Glutamatergic neuron (in vitro differentiated cells): ENCODE data around the gene NLRP1. TPM values are rescaled to one million over a fixed set of nuclear protein-coding genes. Genes with fewer than 3 reads are reported as not detected.

Source experiments
- DNase-seq: peaks from one replicate; pipeline ENCODE4 v3.0.0; 2022
- H3K27ac Mint-ChIP-seq: one replicate; pipeline ENCODE4 v1.8.0; 2020; ENCODE audit warnings: mild to moderate bottlenecking, mixed read lengths, inconsistent platforms; ENCODE audit not compliant: unreplicated experiment
- H3K27me3 Mint-ChIP-seq: one replicate; pipeline ENCODE4 v1.8.0; 2020; ENCODE audit warnings: mild to moderate bottlenecking, moderate library complexity, mixed read lengths, inconsistent platforms; ENCODE audit not compliant: unreplicated experiment
- H3K36me3 Mint-ChIP-seq: one replicate; pipeline ENCODE4 v1.8.0; 2020; ENCODE audit warnings: mild to moderate bottlenecking, mixed read lengths, inconsistent platforms; ENCODE audit not compliant: unreplicated experiment
- H3K4me1 Mint-ChIP-seq: one replicate; pipeline ENCODE4 v1.8.0; 2020; ENCODE audit warnings: mild to moderate bottlenecking, low read depth, mixed read lengths, inconsistent platforms; ENCODE audit not compliant: unreplicated experiment
- H3K4me3 Mint-ChIP-seq: one replicate; pipeline ENCODE4 v1.8.0; 2020; ENCODE audit warnings: mild to moderate bottlenecking, mixed read lengths, inconsistent platforms; ENCODE audit not compliant: unreplicated experiment
- H3K9me3 Mint-ChIP-seq: one replicate; pipeline ENCODE4 v1.8.0; 2020; ENCODE audit warnings: mild to moderate bottlenecking, moderate library complexity, mixed read lengths, inconsistent platforms; ENCODE audit not compliant: unreplicated experiment
- total RNA-seq: library from RNA; stranded (reverse); fragmentation: NEBNext Ultra II Directional; extraction: Animal tissue kit (Norgen Biotek cat#: 25700); gene quantifications from one replicate; pipeline ENCODE4 v1.2.1, GENCODE V29; 2021; ENCODE audit not compliant: unreplicated experiment
- TF ChIP-seq, protein P1 (sequence below): fragments of 200-600 bp; sonication (generic); IDR thresholded peaks from one replicate; pipeline ENCODE4 v1.5.0; 2021; ENCODE audit not compliant: partially characterized antibody, unreplicated experiment

Gene NLRP1
- total RNA-seq, 1 donor from 2014 or later: 69.5 TPM

DNA sequence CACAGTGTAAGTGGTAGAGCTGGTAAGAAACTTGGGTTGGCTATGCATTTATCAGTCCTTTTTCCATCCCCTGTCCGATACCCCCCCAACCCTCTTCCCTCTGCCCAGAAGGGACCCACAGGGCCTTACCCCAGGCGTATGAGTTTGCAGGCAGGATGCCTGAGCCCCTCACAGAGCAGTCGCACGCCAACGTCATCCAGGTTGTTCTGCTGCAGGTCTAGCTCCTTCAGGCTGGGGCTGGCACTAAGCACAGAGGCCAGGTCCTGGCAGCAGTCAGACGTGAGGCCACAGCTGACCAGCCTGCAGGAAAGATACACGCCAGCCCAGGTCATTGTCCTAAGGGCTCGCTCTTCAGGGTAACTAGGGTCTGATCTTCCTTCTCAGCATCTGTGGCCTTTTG, 45.0 kb downstream of the NLRP1 start:
- Mint-ChIP-seq H3K9me3 (peaks cover 4% of the 10 kb centered on the region), H3K27ac (no peak overlapping the region)
- TF ChIP-seq, protein P1, sequence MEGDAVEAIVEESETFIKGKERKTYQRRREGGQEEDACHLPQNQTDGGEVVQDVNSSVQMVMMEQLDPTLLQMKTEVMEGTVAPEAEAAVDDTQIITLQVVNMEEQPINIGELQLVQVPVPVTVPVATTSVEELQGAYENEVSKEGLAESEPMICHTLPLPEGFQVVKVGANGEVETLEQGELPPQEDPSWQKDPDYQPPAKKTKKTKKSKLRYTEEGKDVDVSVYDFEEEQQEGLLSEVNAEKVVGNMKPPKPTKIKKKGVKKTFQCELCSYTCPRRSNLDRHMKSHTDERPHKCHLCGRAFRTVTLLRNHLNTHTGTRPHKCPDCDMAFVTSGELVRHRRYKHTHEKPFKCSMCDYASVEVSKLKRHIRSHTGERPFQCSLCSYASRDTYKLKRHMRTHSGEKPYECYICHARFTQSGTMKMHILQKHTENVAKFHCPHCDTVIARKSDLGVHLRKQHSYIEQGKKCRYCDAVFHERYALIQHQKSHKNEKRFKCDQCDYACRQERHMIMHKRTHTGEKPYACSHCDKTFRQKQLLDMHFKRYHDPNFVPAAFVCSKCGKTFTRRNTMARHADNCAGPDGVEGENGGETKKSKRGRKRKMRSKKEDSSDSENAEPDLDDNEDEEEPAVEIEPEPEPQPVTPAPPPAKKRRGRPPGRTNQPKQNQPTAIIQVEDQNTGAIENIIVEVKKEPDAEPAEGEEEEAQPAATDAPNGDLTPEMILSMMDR: no peak

DNA sequence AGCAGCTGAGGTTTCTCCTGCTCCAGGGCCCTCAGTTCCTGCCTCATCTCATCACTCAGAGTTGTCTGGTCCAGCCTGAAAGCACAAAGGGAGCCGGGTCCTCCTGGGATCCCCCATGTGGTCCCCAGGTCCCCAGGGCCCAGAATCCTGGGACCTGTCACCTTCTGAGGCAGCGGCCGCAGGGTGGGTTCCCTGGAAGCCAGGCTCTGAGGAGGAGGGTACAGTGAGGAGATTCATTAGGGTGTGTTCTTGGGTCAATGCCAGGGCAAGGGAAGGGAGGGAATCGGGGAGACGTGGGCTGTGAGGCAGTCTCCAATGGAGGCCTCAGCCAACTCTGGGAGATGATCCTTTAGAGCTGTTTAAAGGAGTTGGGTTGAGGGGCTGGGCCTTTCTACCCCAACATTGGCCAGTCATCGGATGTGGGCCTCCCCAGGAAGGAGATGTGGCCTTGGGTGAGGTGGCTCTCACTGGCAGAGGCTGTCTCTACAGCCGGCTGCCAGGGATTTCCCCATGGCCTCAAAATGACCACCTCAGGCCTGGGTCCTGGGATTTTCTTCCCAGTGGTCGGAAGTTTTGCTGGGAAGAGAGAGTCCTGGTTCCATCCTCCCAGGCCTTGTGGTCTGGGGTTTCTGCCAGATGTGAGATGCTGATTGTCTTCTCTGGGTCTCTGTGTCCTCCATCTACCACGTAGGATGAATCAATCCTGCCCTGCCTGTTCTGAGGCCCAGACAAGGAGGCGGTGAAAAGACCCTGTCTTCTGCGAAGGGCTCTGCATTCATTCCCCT, 47.3 kb downstream of the NLRP1 start:
- H3K4me1 Mint-ChIP-seq: no peaks in the 10 kb centered on the region
- H3K4me3 Mint-ChIP-seq: no peak overlapping the region
- peaks cover 7% of the 10 kb centered on the region for H3K27me3 Mint-ChIP-seq
- H3K27ac Mint-ChIP-seq: no peak overlapping the region
- H3K9me3 Mint-ChIP-seq: peaks cover 4% of the 10 kb centered on the region
- H3K36me3 Mint-ChIP-seq: no peaks in the 10 kb centered on the region
- TF ChIP-seq, protein P1: no peak
- no peak for DNase-seq

More for the DNA sequence above, 45.0 kb downstream of the NLRP1 start:
- no peak overlapping the region for H3K4me3 Mint-ChIP-seq
- no peaks in the 10 kb centered on the region for H3K4me1 Mint-ChIP-seq
- peaks cover 7% of the 10 kb centered on the region for H3K27me3 Mint-ChIP-seq
- no peak for DNase-seq
- peaks cover 6% of the 10 kb centered on the region for H3K36me3 Mint-ChIP-seq

DNA sequence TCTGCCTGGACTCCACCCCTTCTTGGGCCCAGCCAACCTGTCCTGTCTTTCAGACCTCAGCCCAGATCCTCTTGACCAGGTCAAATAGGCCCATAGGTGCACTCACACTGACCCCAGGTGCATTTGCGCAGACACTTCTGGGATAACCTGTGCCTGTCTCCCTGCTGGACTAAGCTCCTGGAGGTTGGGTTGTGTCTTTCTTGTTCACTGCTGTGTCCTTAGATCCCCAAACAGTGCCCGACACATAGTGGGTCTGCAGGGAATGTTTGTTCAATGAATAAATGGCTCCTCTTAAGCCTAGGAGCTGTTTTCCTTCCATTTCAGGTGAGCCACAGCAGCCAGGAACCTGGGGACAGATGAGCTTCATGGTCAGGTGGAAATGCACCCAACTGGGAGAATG, 48.9 kb downstream of the NLRP1 start:
- TF ChIP-seq, protein P1: no peak
- peaks cover 7% of the 10 kb centered on the region for H3K27me3 Mint-ChIP-seq
- H3K4me3 Mint-ChIP-seq: no peak overlapping the region
- no peak for DNase-seq
- H3K4me1 Mint-ChIP-seq: no peaks in the 10 kb centered on the region
- H3K27ac Mint-ChIP-seq: no peak overlapping the region
- H3K36me3 Mint-ChIP-seq: no peaks in the 10 kb centered on the region
- peaks cover 5% of the 10 kb centered on the region for H3K9me3 Mint-ChIP-seq

DNA sequence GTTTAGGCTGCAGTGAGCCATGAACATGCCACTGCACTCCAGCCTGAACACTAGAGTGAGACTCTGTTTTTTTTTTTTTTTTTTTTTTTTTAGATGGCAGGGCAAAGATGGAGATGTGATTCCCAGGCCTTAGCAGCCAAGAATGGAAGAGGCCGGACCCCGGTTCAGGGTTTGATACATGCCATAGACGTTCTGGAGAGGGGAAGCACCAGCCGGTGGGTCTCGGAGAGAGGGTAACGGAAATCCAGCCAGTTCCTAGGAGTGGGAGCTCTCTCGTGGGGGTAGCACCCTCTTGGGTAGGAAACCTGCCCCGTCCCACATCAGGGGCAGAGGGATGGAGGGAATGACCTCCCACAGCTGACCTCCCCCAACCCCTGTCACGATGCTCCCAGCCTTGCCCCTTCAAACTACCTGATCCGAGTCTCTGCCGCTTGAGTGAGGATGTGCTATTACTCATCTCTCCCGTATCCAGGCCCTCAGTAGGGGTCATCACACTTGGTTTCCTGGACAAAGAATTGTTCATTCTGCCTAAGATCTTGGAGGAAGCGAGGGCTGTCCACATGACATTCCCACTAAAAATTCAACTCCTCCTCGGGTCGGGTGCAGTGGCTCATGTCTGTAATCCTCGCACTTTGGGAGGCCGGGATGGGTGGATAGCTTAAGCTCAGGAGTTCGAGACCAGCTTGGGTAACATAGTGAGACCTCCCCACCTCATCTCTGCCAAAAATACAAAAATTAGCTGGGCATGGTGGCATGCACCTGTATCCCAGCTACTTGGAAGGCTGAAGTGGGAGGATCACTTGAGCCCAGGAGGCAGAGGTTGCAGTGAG, 50.6 kb downstream of the NLRP1 start:
- TF ChIP-seq, protein P1: no peak
- H3K27me3 Mint-ChIP-seq: peaks cover 7% of the 10 kb centered on the region
- H3K9me3 Mint-ChIP-seq: peaks cover 5% of the 10 kb centered on the region
- no peak overlapping the region for H3K4me3 Mint-ChIP-seq
- H3K36me3 Mint-ChIP-seq: no peaks in the 10 kb centered on the region
- H3K4me1 Mint-ChIP-seq: no peaks in the 10 kb centered on the region
- no peak overlapping the region for H3K27ac Mint-ChIP-seq
- DNase-seq: no peak

DNA sequence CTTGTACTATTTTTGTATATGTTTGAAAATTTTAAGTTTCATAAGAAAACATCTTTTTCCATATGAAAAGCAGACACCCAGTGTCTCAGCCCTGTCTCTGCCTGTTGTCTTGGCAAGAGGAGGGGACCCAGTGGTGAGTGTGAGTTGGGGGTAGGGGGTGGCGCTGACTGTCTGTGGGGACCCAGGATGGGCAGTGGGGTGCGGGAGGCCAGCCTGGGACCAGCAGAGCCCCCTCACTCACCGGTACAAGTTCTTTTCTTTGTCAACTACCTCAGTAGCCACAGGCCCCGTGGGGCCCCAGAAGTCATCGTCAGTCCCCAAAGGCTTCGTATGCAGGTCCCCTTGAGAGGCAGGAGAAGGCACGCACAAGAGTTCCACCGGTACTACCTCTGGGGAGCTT, 51.7 kb downstream of the NLRP1 start:
- peaks cover 5% of the 10 kb centered on the region for H3K4me1 Mint-ChIP-seq
- H3K36me3 Mint-ChIP-seq: no peaks in the 10 kb centered on the region
- TF ChIP-seq, protein P1: no peak
- peaks cover 8% of the 10 kb centered on the region for H3K27me3 Mint-ChIP-seq
- DNase-seq: no peak
- no peak overlapping the region for H3K27ac Mint-ChIP-seq
- H3K9me3 Mint-ChIP-seq: peaks cover 5% of the 10 kb centered on the region
- H3K4me3 Mint-ChIP-seq: no peak overlapping the region
